K562 (cell line): ENCODE data around the gene ASB4. TPM values are rescaled to one million over a fixed set of nuclear protein-coding genes. Genes with fewer than 3 reads are reported as not detected.

ENCODE experiments used
- BDP1 ChIP-seq: IDR thresholded peaks from 3 replicates; pipeline ENCODE4 v1.6.1; 2011; ENCODE audit not compliant: insufficient read length, insufficient read depth
- ETS2 ChIP-seq: IDR thresholded peaks from 2 replicates; pipeline ENCODE4 v1.6.1; 2016; ENCODE audit warnings: borderline replicate concordance, missing genetic modification characterization, mild to moderate bottlenecking, moderate library complexity, missing compliant biosample characterization; ENCODE audit not compliant: poor library complexity, severe bottlenecking
- FUS ChIP-seq: fragments of 200-400 bp; formaldehyde crosslinking; optimal IDR thresholded peaks from 2 replicates; pipeline ENCODE3; 2017; ENCODE audit warnings: low read depth, low read length
- GATA2 ChIP-seq: sonication (generic); formaldehyde crosslinking; IDR thresholded peaks from 2 replicates; pipeline ENCODE4 v1.4.0; 2020; ENCODE audit warnings: mild to moderate bottlenecking, missing genetic modification reagents
- HDGF ChIP-seq: fragments of 450-650 bp; IDR thresholded peaks from 2 replicates; pipeline ENCODE4 v1.6.1; 2016
- KAT8 ChIP-seq: fragments of 450-650 bp; IDR thresholded peaks from 2 replicates; pipeline ENCODE4 v1.6.1; 2016; ENCODE audit warnings: low read depth, mild to moderate bottlenecking
- KDM4B ChIP-seq, 2 experiments: fragments of 450-650 bp in 1 of 2; sonication (generic) in 1 of 2; IDR thresholded peaks; 2 replicates each; pipeline ENCODE4 v1.6.1; 2016 to 2017; ENCODE audit warnings: borderline replicate concordance in 2 of 2, antibody characterized with exemption in 1 of 2, low read depth in 1 of 2, mild to moderate bottlenecking in 1 of 2
- KLF6 ChIP-seq: fragments of 250-450 bp; sonication (Bioruptor Pico); IDR thresholded peaks from 2 replicates; pipeline ENCODE4 v1.4.0; 2020; ENCODE audit warnings: mild to moderate bottlenecking, moderate library complexity, borderline replicate concordance
- MCM5 ChIP-seq: fragments of 450-650 bp; IDR thresholded peaks from 2 replicates; pipeline ENCODE4 v1.6.1; 2016; ENCODE audit warnings: low read depth
- NCOR1 ChIP-seq: fragments of 450-650 bp; IDR thresholded peaks from 2 replicates; pipeline ENCODE4 v1.6.1; 2016; ENCODE audit warnings: mild to moderate bottlenecking, moderate library complexity
- NFRKB ChIP-seq: fragments of 450-650 bp; IDR thresholded peaks from 2 replicates; pipeline ENCODE4 v1.6.1; 2016; ENCODE audit warnings: low read depth
- PCBP2 ChIP-seq: fragments of 200-400 bp; formaldehyde crosslinking; IDR thresholded peaks from 2 replicates; pipeline ENCODE4 v1.6.1; 2018; ENCODE audit warnings: low read length, low read depth, mild to moderate bottlenecking, moderate library complexity; ENCODE audit not compliant: poor library complexity, severe bottlenecking
- RFX1 ChIP-seq: fragments of 450-650 bp; IDR thresholded peaks from 2 replicates; pipeline ENCODE4 v1.6.1; 2016; ENCODE audit warnings: mild to moderate bottlenecking, moderate library complexity
- SMAD4 ChIP-seq: fragments of 250-450 bp; sonication (Bioruptor Pico); conservative IDR thresholded peaks from 2 replicates; pipeline ENCODE4 v1.8.0; 2021; ENCODE audit warnings: inconsistent platforms, mild to moderate bottlenecking, moderate library complexity
- SREBF2 ChIP-seq: sonication (generic); formaldehyde crosslinking; IDR thresholded peaks from 2 replicates; pipeline ENCODE4 v1.4.0; 2020; ENCODE audit warnings: mild to moderate bottlenecking, missing genetic modification reagents
- ZC3H4 ChIP-seq: sonication (generic); formaldehyde crosslinking; IDR thresholded peaks from 2 replicates; pipeline ENCODE4 v1.9.0; 2021; ENCODE audit warnings: missing genetic modification reagents, borderline replicate concordance
- ZNF134 ChIP-seq: fragments of 250-450 bp; sonication (Bioruptor Pico); conservative IDR thresholded peaks from 2 replicates; pipeline ENCODE4 v1.4.0; 2020
- ZNF41 ChIP-seq: fragments of 250-450 bp; sonication (Bioruptor Pico); conservative IDR thresholded peaks from 2 replicates; pipeline ENCODE4 v1.4.0; 2020; ENCODE audit warnings: mild to moderate bottlenecking
- polyA plus RNA-seq, 8 experiments: library from polyadenylated mRNA; depleted of rRNA in 4 of 8; stranded (reverse) in 5 of 8; unstranded in 3 of 8; fragments of >200 nt; fragmentation: Nextera tagmentation in 2 of 8; fragmentation: Illumina TruSeq in 1 of 8; extraction: Ambion mirVana in 2 of 8; extraction: Trizol in 1 of 8; gene quantifications; 2 replicates each; pipeline versions ENCODE4 v1.2.1 to v1.2.3, GENCODE V29; 2011 to 2014; ENCODE audit warnings: inconsistent platforms in 1 of 8, missing spikeins in 1 of 8
- total RNA-seq, 7 experiments: library from RNA; depleted of rRNA in 6 of 7; stranded (reverse); fragments of >200 nt in 6 of 7; fragmentation: Illumina TruSeq in 2 of 7; extraction: Trizol in 2 of 7; gene quantifications; 2 replicates each; pipeline versions ENCODE4 v1.2.1 to v1.2.3, GENCODE V29; 2011 to 2021; ENCODE audit warnings: low replicate concordance in 1 of 7
- TF ChIP-seq, protein P1 (sequence below): sonication (generic); formaldehyde crosslinking; IDR thresholded peaks from 2 replicates; pipeline ENCODE4 v1.8.0; 2023; ENCODE audit warnings: mild to moderate bottlenecking, missing genetic modification reagents
- TF ChIP-seq, protein P2 (sequence below), 2 experiments: fragments of 450-650 bp; conservative IDR thresholded peaks; 2 replicates each; pipeline ENCODE4 v1.6.1; 2017; ENCODE audit warnings: mild to moderate bottlenecking in 2 of 2, moderate library complexity in 2 of 2
- TF ChIP-seq, protein P3 (sequence below): sonication (generic); formaldehyde crosslinking; IDR thresholded peaks from 2 replicates; pipeline ENCODE4 v1.8.0; 2022; ENCODE audit warnings: mild to moderate bottlenecking, missing genetic modification reagents
- TF ChIP-seq, protein P4 (sequence below): fragments of 250-450 bp; sonication (Bioruptor Pico); IDR thresholded peaks from 2 replicates; pipeline ENCODE4 v1.5.0; 2020; ENCODE audit warnings: mild to moderate bottlenecking
- TF ChIP-seq, protein P5 (sequence below), 2 experiments: IDR thresholded peaks; 2 replicates each; pipeline ENCODE4 v1.6.1; 2011; ENCODE audit warnings: borderline replicate concordance in 1 of 2, control low read depth in 1 of 2, low read depth in 1 of 2, low read length in 1 of 2, mild to moderate bottlenecking in 1 of 2, mixed read lengths in 1 of 2, moderate library complexity in 1 of 2; ENCODE audit not compliant: insufficient read depth in 1 of 2, insufficient read length in 1 of 2, poor library complexity in 1 of 2, severe bottlenecking in 1 of 2; ENCODE audit errors: extremely low read depth in 1 of 2

The ASB4 gene
- total and polyA plus RNA-seq, 9 of the 15 experiments (the other 6 are each of a cell fraction or from before 2014, with no cell fraction given) = 0.03 to 0.07 TPM; not detected in 7

DNA sequence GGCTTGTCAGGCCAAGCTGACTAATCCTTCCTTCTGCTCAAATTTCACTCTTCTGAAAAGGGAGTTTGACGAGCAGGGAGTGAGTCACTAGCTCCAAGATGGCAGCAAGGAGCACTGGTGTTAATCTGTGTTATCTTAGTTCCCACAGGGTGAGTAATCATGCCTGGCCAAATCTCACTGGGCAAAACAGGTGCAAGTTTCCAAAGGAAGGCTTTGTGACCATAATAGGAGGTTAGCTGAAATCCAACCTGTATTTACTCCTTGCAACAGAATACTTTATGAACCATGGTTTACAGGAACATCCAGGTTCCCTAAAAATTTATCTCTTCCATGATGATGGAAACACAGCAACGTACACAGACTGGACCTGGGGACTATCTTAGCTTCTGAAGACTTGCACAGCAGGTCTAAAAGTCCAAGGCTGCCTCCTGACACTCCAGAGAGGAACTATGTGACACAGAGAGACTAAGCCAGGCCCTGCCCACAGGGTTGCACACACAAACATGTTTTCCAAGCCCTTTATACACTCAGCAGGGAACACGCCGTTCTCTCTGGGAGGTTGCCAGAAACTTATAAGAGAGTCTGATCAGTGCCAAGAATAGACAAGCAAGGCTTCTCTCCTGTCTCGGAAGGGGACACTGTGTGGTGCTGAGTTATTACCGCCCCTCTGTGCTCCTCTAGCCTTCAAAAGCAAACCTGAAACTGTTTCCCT is 64.2 kb downstream of the ASB4 start (continued):
- TF ChIP-seq BDP1 (no peak), GATA2 (CRISPR knock-in tag) (peak; percentile 53; the same call in 1 of the 2 replicates), ZNF134 (CRISPR knock-in tag) (no peak), KAT8 (no peak), MCM5 (no peak), ZNF41 (CRISPR knock-in tag) (no peak), ZC3H4 (CRISPR knock-in tag) (no peak), ETS2 (no peak), KLF6 (CRISPR knock-in tag) (no peak), SMAD4 (CRISPR knock-in tag) (no peak), HDGF (no peak), RFX1 (no peak), SREBF2 (no peak), PCBP2 (no peak), NFRKB (no peak), FUS (no peak), NCOR1 (peak; percentile 74), KDM4B (IDR thresholded peaks at IDR 0.05; ENCODE audit: borderline replicate concordance in 2 of 2, low read depth in 1 of 2) (no peak)
- TF ChIP-seq, protein P1, sequence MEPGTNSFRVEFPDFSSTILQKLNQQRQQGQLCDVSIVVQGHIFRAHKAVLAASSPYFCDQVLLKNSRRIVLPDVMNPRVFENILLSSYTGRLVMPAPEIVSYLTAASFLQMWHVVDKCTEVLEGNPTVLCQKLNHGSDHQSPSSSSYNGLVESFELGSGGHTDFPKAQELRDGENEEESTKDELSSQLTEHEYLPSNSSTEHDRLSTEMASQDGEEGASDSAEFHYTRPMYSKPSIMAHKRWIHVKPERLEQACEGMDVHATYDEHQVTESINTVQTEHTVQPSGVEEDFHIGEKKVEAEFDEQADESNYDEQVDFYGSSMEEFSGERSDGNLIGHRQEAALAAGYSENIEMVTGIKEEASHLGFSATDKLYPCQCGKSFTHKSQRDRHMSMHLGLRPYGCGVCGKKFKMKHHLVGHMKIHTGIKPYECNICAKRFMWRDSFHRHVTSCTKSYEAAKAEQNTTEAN (CRISPR knock-in tag) = no peak
- TF ChIP-seq, protein P2, sequence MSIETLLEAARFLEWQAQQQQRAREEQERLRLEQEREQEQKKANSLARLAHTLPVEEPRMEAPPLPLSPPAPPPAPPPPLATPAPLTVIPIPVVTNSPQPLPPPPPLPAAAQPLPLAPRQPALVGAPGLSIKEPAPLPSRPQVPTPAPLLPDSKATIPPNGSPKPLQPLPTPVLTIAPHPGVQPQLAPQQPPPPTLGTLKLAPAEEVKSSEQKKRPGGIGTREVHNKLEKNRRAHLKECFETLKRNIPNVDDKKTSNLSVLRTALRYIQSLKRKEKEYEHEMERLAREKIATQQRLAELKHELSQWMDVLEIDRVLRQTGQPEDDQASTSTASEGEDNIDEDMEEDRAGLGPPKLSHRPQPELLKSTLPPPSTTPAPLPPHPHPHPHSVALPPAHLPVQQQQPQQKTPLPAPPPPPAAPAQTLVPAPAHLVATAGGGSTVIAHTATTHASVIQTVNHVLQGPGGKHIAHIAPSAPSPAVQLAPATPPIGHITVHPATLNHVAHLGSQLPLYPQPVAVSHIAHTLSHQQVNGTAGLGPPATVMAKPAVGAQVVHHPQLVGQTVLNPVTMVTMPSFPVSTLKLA (conservative IDR thresholded peaks at IDR 0.05) = no peak; a peak in 1 of 4 replicates
- TF ChIP-seq, protein P3, sequence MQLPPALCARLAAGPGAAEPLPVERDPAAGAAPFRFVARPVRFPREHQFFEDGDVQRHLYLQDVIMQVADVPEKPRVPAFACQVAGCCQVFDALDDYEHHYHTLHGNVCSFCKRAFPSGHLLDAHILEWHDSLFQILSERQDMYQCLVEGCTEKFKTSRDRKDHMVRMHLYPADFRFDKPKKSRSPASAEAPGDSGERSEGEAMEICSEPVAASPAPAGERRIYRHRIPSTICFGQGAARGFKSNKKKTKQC (CRISPR knock-in tag) = no peak
- TF ChIP-seq, protein P4, sequence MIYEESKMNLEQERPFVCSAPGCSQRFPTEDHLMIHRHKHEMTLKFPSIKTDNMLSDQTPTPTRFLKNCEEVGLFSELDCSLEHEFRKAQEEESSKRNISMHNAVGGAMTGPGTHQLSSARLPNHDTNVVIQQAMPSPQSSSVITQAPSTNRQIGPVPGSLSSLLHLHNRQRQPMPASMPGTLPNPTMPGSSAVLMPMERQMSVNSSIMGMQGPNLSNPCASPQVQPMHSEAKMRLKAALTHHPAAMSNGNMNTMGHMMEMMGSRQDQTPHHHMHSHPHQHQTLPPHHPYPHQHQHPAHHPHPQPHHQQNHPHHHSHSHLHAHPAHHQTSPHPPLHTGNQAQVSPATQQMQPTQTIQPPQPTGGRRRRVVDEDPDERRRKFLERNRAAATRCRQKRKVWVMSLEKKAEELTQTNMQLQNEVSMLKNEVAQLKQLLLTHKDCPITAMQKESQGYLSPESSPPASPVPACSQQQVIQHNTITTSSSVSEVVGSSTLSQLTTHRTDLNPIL (CRISPR knock-in tag) = no peak
- TF ChIP-seq, protein P5, sequence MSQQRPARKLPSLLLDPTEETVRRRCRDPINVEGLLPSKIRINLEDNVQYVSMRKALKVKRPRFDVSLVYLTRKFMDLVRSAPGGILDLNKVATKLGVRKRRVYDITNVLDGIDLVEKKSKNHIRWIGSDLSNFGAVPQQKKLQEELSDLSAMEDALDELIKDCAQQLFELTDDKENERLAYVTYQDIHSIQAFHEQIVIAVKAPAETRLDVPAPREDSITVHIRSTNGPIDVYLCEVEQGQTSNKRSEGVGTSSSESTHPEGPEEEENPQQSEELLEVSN (IDR thresholded peaks at IDR 0.05; ENCODE audit: borderline replicate concordance in 1 of 2, extremely low read depth in 1 of 2, insufficient read depth in 1 of 2, insufficient read length in 1 of 2, low read depth in 1 of 2, low read length in 1 of 2, poor library complexity in 1 of 2, severe bottlenecking in 1 of 2) = no peak
